ENCODE results near the gene ARID1B.

DNA sequence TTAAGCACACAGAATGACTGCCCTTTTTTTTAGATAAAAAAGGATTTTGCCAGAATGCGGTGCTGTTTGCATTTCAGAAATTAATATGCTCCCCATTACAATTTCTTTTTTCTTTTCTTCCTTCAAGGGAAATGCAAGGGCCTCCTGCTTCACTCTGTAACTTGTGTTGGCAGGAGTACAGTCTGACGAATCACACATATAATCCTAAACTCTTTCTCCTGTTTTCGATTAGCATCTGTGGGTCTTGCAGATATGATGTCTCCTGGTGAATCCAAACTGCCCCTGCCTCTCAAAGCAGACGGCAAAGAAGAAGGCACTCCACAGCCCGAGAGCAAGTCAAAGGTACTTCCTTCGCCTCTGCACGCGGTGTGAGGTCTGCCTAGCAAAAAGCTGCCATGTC lies 396.6 kb downstream of the ARID1B start:
- TF ChIP-seq, protein P1, sequence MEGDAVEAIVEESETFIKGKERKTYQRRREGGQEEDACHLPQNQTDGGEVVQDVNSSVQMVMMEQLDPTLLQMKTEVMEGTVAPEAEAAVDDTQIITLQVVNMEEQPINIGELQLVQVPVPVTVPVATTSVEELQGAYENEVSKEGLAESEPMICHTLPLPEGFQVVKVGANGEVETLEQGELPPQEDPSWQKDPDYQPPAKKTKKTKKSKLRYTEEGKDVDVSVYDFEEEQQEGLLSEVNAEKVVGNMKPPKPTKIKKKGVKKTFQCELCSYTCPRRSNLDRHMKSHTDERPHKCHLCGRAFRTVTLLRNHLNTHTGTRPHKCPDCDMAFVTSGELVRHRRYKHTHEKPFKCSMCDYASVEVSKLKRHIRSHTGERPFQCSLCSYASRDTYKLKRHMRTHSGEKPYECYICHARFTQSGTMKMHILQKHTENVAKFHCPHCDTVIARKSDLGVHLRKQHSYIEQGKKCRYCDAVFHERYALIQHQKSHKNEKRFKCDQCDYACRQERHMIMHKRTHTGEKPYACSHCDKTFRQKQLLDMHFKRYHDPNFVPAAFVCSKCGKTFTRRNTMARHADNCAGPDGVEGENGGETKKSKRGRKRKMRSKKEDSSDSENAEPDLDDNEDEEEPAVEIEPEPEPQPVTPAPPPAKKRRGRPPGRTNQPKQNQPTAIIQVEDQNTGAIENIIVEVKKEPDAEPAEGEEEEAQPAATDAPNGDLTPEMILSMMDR (IDR thresholded peaks at IDR 0.05): no peak
- no peak for TF ChIP-seq POLR2A (IDR thresholded peaks at IDR 0.05)
